NCI-H526 (cell line): ENCODE results near the gene GRAMD1B.
A peak's percentile ranks its signal among the peaks of the same experiment; 100 is the strongest.

ENCODE experiments used
- DNase-seq, 2 experiments: peaks; one replicate each; lab custom pipeline; 2025; lab: John Stamatoyannopoulos, UW

GRAMD1B gene

GRCh38 chr11:123409456-123410217 lies 20.4 kb upstream of the GRAMD1B start:
- peak; percentile 75 to 77 for DNase-seq

- DNase-seq: no peak
Measured at GRCh38 chr11:123410218-123410549, 19.9 kb upstream of the GRAMD1B start.

- DNase-seq: no peak
Measured at GRCh38 chr11:123413636-123414035, 16.4 kb upstream of the GRAMD1B start.

- no peak for DNase-seq
Measured at GRCh38 chr11:123416566-123416965, 13.5 kb upstream of the GRAMD1B start.

- DNase-seq: no peak
Measured at GRCh38 chr11:123418351-123419114, 11.5 kb upstream of the GRAMD1B start.

GRCh38 chr11:123419731-123420452 lies 10.2 kb upstream of the GRAMD1B start:
- no peak for DNase-seq

GRCh38 chr11:123421589-123421988 lies 8.5 kb upstream of the GRAMD1B start:
- DNase-seq: peak in 1 of 2 experiments; percentile 29

- DNase-seq: no peak
Measured at GRCh38 chr11:123425367-123425766, 4.7 kb upstream of the GRAMD1B start.

- DNase-seq: peak; percentile 78 to 92
Measured at GRCh38 chr11:123426789-123427188, 3.3 kb upstream of the GRAMD1B start.

- peak; percentile 16 to 51 for DNase-seq
Measured at GRCh38 chr11:123427405-123427804, 2.7 kb upstream of the GRAMD1B start.

GRCh38 chr11:123428116-123428715 lies 1.9 kb upstream of the GRAMD1B start:
- no peak for DNase-seq

- DNase-seq: no peak
Measured at GRCh38 chr11:123429336-123429735, 733 bp upstream of the GRAMD1B start.

GRCh38 chr11:123430721-123431497 lies 840 bp downstream of the GRAMD1B start:
- DNase-seq: peak; percentile 27 to 84

GRCh38 chr11:123431619-123432018 lies 1.6 kb downstream of the GRAMD1B start:
- DNase-seq: peak in 1 of 2 experiments; percentile 24

- DNase-seq: peak; percentile 22 to 49
Measured at GRCh38 chr11:123434262-123434661, 4.2 kb downstream of the GRAMD1B start.

GRCh38 chr11:123434911-123435310 lies 4.8 kb downstream of the GRAMD1B start:
- peak; percentile 22 to 30 for DNase-seq

GRCh38 chr11:123437236-123437979 lies 7.3 kb downstream of the GRAMD1B start:
- no peak for DNase-seq

- no peak for DNase-seq
Measured at GRCh38 chr11:123438131-123438627, 8.1 kb downstream of the GRAMD1B start.

GRCh38 chr11:123439616-123440015 lies 9.5 kb downstream of the GRAMD1B start:
- DNase-seq: no peak

GRCh38 chr11:123441161-123441560 lies 11.1 kb downstream of the GRAMD1B start:
- no peak for DNase-seq
